K562 (cell line): Measurements from ENCODE around the gene ASGR1. TPM values are rescaled to one million over a fixed set of nuclear protein-coding genes. Genes with fewer than 3 reads are reported as not detected.

Experiments
- ARHGAP35 ChIP-seq: fragments of 450-650 bp; IDR thresholded peaks from 2 replicates; pipeline ENCODE4 v1.6.1; 2018; ENCODE audit not compliant: partially characterized antibody
- BACH1 ChIP-seq: fragments of 200-800 bp; sonication (Bioruptor generic); IDR thresholded peaks from 2 replicates; pipeline ENCODE4 v1.6.1; 2016; ENCODE audit warnings: missing genetic modification characterization, missing compliant biosample characterization
- C11orf30 ChIP-seq: fragments of 450-650 bp; IDR thresholded peaks from 2 replicates; pipeline ENCODE4 v1.6.1; 2016; ENCODE audit warnings: low read depth, mild to moderate bottlenecking
- DPF2 ChIP-seq: fragments of 450-650 bp; IDR thresholded peaks from 2 replicates; pipeline ENCODE4 v1.6.1; 2016
- HCFC1 ChIP-seq: IDR thresholded peaks from 2 replicates; pipeline ENCODE4 v1.6.1; 2012; ENCODE audit warnings: low read depth, low read length, improper control_type of control experiment
- HEY1 ChIP-seq: fragments of 250-450 bp; sonication (Bioruptor Pico); IDR thresholded peaks from 2 replicates; pipeline ENCODE4 v1.5.0; 2020; ENCODE audit warnings: mild to moderate bottlenecking, moderate library complexity, borderline replicate concordance
- JUN ChIP-seq, 2 experiments: sonication (generic) in 1 of 2; formaldehyde crosslinking in 1 of 2; IDR thresholded peaks; 2 replicates each; pipeline versions ENCODE4 v1.6.1 to v1.8.0; 2012 to 2022; ENCODE audit warnings: borderline replicate concordance in 2 of 2, mild to moderate bottlenecking in 2 of 2, improper control_type of control experiment in 1 of 2, low read depth in 1 of 2, low read length in 1 of 2, missing genetic modification reagents in 1 of 2
- NR2C2 ChIP-seq, 2 experiments: fragments of 200-800 bp in 1 of 2; sonication (Bioruptor generic) in 1 of 2; sonication (generic) in 1 of 2; formaldehyde crosslinking in 1 of 2; IDR thresholded peaks; 2 replicates each; pipeline versions ENCODE4 v1.6.1 to v1.8.0; 2016 to 2022; ENCODE audit warnings: mild to moderate bottlenecking in 1 of 2, missing compliant biosample characterization in 1 of 2, missing genetic modification characterization in 1 of 2, missing genetic modification reagents in 1 of 2
- PURB ChIP-seq: sonication (generic); formaldehyde crosslinking; IDR thresholded peaks from 2 replicates; pipeline ENCODE4 v1.9.0; 2021; ENCODE audit warnings: low read depth, mild to moderate bottlenecking, missing genetic modification reagents
- RFX1 ChIP-seq: fragments of 450-650 bp; IDR thresholded peaks from 2 replicates; pipeline ENCODE4 v1.6.1; 2016; ENCODE audit warnings: mild to moderate bottlenecking, moderate library complexity
- SLC30A9 ChIP-seq: fragments of 250-450 bp; sonication (Bioruptor Pico); IDR thresholded peaks from 2 replicates; pipeline ENCODE4 v1.8.0; 2022; ENCODE audit warnings: mild to moderate bottlenecking, moderate library complexity
- SMARCB1 ChIP-seq: IDR thresholded peaks from 2 replicates; pipeline ENCODE4 v1.6.1; 2011; ENCODE audit warnings: improper control_type of control experiment, low read depth; ENCODE audit not compliant: insufficient read length
- TEAD2 ChIP-seq: fragments of 450-650 bp; IDR thresholded peaks from 2 replicates; pipeline ENCODE4 v1.6.1; 2016; ENCODE audit warnings: missing genetic modification characterization, control low read depth, missing compliant biosample characterization
- TRIM28 ChIP-seq: fragments of 450-650 bp; IDR thresholded peaks from 2 replicates; pipeline ENCODE4 v1.6.1; 2017
- U2AF1 ChIP-seq: fragments of 200-400 bp; formaldehyde crosslinking; optimal IDR thresholded peaks from 2 replicates; pipeline ENCODE3; 2017; ENCODE audit warnings: mild to moderate bottlenecking, low read depth, low read length, moderate library complexity
- ZC3H4 ChIP-seq: sonication (generic); formaldehyde crosslinking; IDR thresholded peaks from 2 replicates; pipeline ENCODE4 v1.9.0; 2021; ENCODE audit warnings: missing genetic modification reagents, borderline replicate concordance
- ZFX ChIP-seq: sonication (generic); formaldehyde crosslinking; IDR thresholded peaks from 2 replicates; pipeline ENCODE4 v1.8.0; 2022; ENCODE audit warnings: mild to moderate bottlenecking, missing genetic modification reagents, moderate library complexity
- ZNF354B ChIP-seq: fragments of 250-450 bp; sonication (Bioruptor Pico); IDR thresholded peaks from 2 replicates; pipeline ENCODE4 v1.4.0; 2020
- polyA plus RNA-seq, 8 experiments: library from polyadenylated mRNA; depleted of rRNA in 4 of 8; stranded (reverse) in 5 of 8; unstranded in 3 of 8; fragments of >200 nt; fragmentation: Nextera tagmentation in 2 of 8; fragmentation: Illumina TruSeq in 1 of 8; extraction: Ambion mirVana in 2 of 8; extraction: Trizol in 1 of 8; gene quantifications; 2 replicates each; pipeline versions ENCODE4 v1.2.1 to v1.2.3, GENCODE V29; 2011 to 2014; ENCODE audit warnings: inconsistent platforms in 1 of 8, missing spikeins in 1 of 8
- total RNA-seq, 7 experiments: library from RNA; depleted of rRNA in 6 of 7; stranded (reverse); fragments of >200 nt in 6 of 7; fragmentation: Illumina TruSeq in 2 of 7; extraction: Trizol in 2 of 7; gene quantifications; 2 replicates each; pipeline versions ENCODE4 v1.2.1 to v1.2.3, GENCODE V29; 2011 to 2021; ENCODE audit warnings: low replicate concordance in 1 of 7
- TF ChIP-seq, protein P1 (sequence below): sonication (generic); formaldehyde crosslinking; IDR thresholded peaks from 2 replicates; pipeline ENCODE4 v1.8.0; 2022; ENCODE audit warnings: missing genetic modification reagents, mild to moderate bottlenecking, borderline replicate concordance
- TF ChIP-seq, protein P2 (sequence below): sonication (generic); formaldehyde crosslinking; IDR thresholded peaks from 2 replicates; pipeline ENCODE4 v1.8.1; 2022; ENCODE audit warnings: missing genetic modification reagents
- TF ChIP-seq, protein P3 (sequence below): fragments of 250-450 bp; sonication (Bioruptor Pico); IDR thresholded peaks from 2 replicates; pipeline ENCODE4 v1.8.0; 2022; ENCODE audit warnings: moderate library complexity, mild to moderate bottlenecking, inconsistent platforms
- TF ChIP-seq, protein P4 (sequence below): fragments of 450-650 bp; IDR thresholded peaks from 2 replicates; pipeline ENCODE4 v1.6.1; 2017; ENCODE audit warnings: mild to moderate bottlenecking, moderate library complexity

Gene ASGR1
- total and polyA plus RNA-seq, 9 of the 15 experiments (the other 6 are each of a cell fraction or from before 2014, with no cell fraction given): 0.11 to 1.0 (median 0.64) TPM; not detected in 2

DNA sequence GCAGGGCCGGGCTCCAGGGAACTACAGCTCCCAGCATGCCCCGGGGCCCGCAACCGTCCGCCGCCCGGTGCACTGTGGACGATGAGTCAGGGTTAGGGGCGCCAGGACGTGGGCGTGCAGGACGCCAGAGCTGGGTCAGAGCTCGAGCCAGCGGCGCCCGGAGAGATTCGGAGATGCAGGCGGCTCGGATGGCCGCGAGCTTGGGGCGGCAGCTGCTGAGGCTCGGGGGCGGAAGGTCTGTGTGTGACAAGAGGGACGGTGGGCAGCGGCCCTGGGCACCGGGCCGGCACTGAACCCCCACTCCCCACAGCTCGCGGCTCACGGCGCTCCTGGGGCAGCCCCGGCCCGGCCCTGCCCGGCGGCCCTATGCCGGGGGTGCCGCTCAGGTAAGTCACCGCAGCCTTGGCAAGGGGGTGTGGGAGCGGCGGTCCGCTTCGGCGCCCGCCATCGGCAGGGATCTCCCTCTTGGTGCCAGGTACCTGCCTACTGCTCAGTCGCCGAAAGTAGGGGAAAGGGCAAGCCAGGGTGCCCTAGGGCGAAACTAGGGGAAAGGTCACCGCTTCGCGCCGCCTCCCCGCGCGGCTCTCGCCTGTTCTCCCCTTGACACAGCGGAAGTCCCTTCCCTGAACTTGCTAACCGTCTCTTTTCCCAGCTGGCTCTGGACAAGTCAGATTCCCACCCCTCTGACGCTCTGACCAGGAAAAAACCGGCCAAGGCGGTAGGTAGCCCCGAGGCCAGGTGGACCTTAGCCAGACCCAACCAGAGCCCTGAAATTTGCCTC, 40.8 kb upstream of the ASGR1 start, which contains the start of the genes ACADVL and DLG4 (continued):
- TF ChIP-seq JUN (IDR thresholded peaks at IDR 0.05; ENCODE audit: borderline replicate concordance, low read depth, low read length) (peak; percentile 79), JUN (CRISPR knock-in tag; IDR thresholded peaks at IDR 0.05; ENCODE audit: borderline replicate concordance) (no peak), SMARCB1 (no peak), ARHGAP35 (no peak), ZNF354B (CRISPR knock-in tag) (no peak), TEAD2 (no peak), ZFX (peak; percentile 58), U2AF1 (peak; percentile 25), HEY1 (CRISPR knock-in tag) (no peak), ZC3H4 (peak; percentile 35; the same call in 1 of the 2 replicates), BACH1 (tag) (no peak), SLC30A9 (CRISPR knock-in tag) (no peak), C11orf30 (peak; percentile 59), HCFC1 (peak; percentile 93), DPF2 (no peak), TRIM28 (no peak), PURB (CRISPR knock-in tag) (no peak), NR2C2 (CRISPR knock-in tag; IDR thresholded peaks at IDR 0.05) (peak; percentile 9; the same call in 1 of the 2 replicates), NR2C2 (tag; IDR thresholded peaks at IDR 0.05) (peak; percentile 84), RFX1 (no peak)
- TF ChIP-seq, protein P1, sequence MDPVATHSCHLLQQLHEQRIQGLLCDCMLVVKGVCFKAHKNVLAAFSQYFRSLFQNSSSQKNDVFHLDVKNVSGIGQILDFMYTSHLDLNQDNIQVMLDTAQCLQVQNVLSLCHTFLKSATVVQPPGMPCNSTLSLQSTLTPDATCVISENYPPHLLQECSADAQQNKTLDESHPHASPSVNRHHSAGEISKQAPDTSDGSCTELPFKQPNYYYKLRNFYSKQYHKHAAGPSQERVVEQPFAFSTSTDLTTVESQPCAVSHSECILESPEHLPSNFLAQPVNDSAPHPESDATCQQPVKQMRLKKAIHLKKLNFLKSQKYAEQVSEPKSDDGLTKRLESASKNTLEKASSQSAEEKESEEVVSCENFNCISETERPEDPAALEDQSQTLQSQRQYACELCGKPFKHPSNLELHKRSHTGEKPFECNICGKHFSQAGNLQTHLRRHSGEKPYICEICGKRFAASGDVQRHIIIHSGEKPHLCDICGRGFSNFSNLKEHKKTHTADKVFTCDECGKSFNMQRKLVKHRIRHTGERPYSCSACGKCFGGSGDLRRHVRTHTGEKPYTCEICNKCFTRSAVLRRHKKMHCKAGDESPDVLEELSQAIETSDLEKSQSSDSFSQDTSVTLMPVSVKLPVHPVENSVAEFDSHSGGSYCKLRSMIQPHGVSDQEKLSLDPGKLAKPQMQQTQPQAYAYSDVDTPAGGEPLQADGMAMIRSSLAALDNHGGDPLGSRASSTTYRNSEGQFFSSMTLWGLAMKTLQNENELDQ: no peak
- TF ChIP-seq, protein P2, sequence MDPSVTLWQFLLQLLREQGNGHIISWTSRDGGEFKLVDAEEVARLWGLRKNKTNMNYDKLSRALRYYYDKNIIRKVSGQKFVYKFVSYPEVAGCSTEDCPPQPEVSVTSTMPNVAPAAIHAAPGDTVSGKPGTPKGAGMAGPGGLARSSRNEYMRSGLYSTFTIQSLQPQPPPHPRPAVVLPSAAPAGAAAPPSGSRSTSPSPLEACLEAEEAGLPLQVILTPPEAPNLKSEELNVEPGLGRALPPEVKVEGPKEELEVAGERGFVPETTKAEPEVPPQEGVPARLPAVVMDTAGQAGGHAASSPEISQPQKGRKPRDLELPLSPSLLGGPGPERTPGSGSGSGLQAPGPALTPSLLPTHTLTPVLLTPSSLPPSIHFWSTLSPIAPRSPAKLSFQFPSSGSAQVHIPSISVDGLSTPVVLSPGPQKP (CRISPR knock-in tag): no peak
- TF ChIP-seq, protein P3, sequence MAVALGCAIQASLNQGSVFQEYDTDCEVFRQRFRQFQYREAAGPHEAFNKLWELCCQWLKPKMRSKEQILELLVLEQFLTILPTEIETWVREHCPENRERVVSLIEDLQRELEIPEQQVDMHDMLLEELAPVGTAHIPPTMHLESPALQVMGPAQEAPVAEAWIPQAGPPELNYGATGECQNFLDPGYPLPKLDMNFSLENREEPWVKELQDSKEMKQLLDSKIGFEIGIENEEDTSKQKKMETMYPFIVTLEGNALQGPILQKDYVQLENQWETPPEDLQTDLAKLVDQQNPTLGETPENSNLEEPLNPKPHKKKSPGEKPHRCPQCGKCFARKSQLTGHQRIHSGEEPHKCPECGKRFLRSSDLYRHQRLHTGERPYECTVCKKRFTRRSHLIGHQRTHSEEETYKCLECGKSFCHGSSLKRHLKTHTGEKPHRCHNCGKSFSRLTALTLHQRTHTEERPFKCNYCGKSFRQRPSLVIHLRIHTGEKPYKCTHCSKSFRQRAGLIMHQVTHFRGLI (CRISPR knock-in tag): no peak
- TF ChIP-seq, protein P4, sequence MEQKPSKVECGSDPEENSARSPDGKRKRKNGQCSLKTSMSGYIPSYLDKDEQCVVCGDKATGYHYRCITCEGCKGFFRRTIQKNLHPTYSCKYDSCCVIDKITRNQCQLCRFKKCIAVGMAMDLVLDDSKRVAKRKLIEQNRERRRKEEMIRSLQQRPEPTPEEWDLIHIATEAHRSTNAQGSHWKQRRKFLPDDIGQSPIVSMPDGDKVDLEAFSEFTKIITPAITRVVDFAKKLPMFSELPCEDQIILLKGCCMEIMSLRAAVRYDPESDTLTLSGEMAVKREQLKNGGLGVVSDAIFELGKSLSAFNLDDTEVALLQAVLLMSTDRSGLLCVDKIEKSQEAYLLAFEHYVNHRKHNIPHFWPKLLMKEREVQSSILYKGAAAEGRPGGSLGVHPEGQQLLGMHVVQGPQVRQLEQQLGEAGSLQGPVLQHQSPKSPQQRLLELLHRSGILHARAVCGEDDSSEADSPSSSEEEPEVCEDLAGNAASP: no peak
